Stimulated activated CD4-positive, alpha-beta T cell treated with anti-CD3 and anti-CD28 coated beads, Interleukin-12 subunit alpha, Interleukin-12 subunit beta, amount 100 ng/mL, for 48 hours (primary cell): ENCODE results near the gene COTL1.

Experiments
- DNase-seq, 3 donors: peaks; one replicate each; pipeline ENCODE4 v3.0.0-alpha.2; 2020; ENCODE audit warnings: low read depth in 2 of 3, low spot score in 1 of 3

COTL1 gene, protein sequence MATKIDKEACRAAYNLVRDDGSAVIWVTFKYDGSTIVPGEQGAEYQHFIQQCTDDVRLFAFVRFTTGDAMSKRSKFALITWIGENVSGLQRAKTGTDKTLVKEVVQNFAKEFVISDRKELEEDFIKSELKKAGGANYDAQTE

DNA sequence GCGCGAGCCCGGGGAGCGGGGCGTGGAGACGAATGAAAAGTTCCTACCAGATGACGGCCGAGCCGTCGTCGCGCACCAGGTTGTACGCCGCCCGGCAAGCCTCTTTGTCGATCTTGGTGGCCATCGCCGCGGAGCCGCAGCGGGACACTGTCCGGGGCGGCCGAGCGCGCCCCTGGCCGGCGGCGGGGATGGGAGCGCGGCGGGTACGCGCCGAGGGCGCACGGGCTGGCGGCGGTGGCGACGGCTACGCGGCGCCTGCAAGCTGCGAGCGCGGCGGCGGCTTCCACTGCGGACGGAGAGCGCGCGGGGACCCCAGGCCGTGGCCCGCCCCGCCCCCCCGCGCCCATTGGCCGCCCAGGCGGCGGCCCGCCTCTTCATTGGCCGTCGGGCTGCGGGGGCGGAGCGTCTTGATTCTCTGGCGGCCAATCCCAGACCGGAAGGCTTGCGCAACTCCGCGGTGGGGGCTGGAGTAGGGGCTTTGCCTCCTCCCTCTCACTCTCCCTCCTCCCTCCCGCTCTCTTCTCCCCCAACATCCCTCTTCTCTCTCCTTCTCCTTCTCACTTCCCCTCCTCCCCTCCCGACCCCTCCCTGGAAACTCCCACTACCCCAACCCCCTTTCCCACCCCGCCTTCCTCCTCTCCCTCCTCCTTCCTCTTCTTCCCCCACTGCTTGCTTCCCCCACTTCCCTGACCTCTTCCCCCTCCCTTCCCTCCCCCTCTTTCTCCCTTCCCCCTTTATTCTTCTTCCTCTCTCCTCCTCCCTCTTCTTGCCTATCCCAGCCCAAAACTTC, at the start of gene COTL1:
COTL1 (minus strand) TSS at position 288 of the 790 bp plus-strand sequence; CDS start at position 124, 164 bp downstream.
- peak; percentile 90 to 95 (median 92) for DNase-seq

- no peak for DNase-seq
Observed at GRCh38 chr16:84665843-84666242, 48.0 kb upstream of the COTL1 start.

GRCh38 chr16:84665359-84665758, 47.5 kb upstream of the COTL1 start:
- no peak for DNase-seq

DNA sequence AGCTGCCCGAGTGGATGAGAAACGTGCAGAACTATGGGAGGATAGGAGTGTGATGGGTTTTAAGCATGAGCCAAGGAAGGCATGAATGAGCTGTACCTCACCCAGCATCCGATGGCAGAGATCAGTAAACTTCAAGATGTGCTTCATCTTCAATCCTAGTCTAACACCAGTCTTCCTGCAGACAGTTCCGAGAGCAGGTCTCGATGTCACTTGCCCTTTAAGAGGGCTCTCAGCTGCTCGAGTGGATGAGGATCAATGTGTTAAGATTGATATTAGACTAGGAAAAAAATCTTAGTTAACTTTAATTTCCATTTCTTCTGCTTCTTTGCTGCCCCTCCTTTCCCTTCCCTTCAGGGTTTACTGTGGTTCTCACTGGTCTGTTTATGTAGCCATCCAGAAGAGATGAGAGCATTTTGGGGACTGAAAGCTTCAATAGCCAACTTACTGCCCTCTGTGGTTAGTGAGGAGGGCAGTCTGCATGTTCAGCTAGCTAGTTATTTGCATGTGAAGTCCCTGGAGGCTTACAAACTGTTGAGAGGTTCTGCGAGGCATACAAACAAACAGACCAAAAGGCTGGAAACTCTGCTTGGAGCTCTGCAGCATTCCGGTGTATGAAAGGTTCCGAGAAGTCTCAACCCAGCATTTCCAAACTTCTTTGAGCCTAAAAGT, 45.7 kb upstream of the COTL1 start:
- DNase-seq: no peak

GRCh38 chr16:84662471-84662870, 44.6 kb upstream of the COTL1 start:
- no peak for DNase-seq

DNA sequence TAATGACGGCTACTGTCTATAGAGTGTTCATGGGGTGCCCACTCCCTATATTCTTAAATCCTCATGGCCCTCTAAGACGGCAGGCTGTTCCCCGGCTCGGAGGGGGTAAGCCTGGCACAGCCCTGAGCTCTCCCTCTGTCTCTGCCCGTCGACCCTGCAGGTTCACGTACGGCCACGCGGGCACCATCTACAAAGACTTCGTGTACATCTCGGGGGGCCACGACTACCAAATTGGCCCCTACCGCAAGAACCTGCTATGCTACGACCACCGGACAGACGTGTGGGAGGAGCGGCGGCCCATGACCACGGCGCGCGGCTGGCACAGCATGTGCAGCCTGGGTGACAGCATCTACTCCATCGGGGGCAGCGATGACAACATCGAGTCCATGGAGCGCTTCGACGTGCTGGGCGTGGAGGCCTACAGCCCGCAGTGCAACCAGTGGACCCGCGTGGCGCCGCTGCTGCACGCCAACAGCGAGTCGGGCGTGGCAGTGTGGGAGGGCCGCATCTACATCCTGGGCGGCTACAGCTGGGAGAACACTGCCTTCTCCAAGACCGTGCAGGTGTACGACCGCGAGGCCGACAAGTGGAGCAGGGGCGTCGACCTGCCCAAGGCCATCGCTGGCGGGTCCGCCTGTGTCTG, 43.7 kb upstream of the COTL1 start:
- no peak for DNase-seq

DNA sequence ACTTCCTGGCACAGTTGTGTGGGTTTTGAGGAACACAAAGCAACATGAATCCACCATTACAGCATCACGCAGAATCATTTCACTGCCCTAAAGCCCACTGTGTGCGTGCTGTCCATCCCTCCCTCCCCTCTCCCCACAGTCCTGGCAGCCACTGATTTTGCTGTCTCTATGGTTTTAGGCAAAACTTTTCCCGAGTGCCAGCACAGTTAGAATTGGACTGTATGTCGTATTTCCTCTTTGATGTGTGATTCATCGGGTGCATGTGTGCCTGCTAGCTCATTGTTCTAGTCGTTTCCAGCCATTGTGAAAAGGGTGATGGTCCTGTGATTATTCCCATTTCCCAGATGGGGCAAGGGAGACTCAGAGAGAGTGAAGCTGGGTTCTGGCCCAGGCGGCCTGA, 43.1 kb upstream of the COTL1 start:
- no peak for DNase-seq

DNA sequence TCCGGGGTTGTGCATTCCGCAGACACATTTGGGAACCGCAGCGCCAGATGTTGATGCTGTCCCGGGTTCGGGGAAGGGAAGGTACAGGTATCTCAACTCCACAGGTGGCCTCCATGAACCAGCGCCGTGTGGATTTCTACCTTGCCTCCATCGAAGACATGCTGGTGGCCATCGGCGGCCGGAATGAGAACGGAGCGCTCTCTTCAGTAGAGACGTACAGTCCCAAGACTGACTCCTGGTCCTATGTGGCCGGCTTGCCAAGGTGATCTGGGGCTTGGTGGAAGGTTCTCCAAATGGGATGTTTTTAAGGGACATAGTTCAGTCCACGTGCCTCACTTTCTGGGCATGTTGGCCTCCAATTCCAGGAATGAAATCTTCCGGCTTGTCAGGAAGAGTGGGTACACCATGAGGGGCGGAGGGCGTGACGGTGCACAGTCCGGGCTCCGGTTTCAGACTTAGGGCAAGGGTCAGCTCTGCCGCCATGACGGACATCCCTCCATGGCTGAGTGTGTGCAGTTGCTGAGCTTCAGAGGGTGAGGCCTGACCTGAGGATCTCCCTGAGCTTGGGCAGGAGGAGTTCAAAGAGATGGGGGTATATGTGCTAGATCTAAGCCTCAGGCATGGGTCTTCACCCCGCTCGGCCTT, 41.9 kb upstream of the COTL1 start:
- DNase-seq: no peak

GRCh38 chr16:84658690-84659089, 40.8 kb upstream of the COTL1 start:
- DNase-seq: no peak

DNA sequence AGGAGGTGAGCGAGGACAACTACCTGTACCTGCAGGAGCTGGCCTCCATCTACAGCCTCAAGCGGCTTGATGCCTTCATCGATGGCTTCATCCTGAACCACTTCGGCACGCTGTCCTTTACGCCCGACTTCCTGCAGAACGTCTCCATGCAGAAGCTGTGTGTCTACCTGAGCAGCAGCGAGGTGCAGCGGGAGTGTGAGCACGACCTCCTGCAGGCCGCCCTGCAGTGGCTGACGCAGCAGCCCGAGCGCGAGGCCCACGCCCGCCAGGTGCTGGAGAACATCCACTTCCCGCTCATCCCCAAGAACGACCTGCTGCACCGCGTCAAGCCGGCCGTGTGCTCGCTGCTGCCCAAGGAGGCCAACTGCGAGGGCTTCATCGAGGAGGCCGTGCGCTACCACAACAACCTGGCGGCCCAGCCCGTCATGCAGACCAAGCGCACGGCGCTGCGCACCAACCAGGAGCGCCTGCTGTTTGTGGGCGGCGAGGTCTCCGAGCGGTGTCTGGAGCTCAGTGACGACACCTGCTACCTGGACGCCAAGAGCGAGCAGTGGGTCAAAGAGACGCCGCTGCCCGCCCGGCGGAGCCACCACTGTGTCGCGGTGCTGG, 39.5 kb upstream of the COTL1 start:
- no peak for DNase-seq

DNA sequence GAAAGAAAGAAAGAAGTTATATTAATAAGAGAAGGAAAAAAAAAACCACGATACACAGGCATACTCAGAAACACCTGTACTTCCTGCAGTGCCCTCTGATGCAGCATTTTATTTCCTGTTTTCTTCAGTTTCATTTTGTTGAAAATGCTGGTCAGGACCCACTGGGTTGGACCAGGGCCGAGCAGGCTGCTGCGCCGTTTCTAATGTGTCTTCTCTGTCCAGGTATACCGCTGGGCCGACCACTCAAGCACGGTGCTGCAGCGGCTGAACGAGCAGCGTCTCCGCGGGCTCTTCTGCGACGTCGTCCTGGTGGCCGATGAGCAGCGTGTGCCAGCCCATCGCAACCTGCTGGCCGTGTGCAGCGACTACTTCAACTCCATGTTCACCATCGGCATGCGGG, 38.8 kb upstream of the COTL1 start:
- DNase-seq: no peak

- no peak for DNase-seq
Observed at GRCh38 chr16:84654998-84655397, 37.1 kb upstream of the COTL1 start.

GRCh38 chr16:84654238-84654637, 36.4 kb upstream of the COTL1 start:
- DNase-seq: no peak

DNA sequence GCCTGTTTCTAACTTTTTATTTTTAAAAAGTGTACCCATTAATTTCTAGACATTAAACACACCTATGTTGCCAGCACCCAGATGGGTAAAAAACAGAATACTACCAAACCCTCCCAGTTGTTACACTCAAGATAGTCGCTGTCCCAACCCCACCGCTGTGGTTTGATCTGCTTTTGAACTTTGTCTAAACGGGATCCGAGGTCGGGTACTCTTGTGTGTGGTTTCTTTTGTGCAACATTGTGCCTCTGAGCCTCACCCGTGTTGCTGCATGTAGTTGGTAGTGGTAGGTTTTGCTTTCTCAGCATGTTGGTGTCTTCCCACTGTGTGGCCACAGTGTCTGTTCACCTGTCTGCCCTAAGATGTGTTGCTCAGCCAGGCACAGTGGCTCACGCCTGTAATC, 34.7 kb upstream of the COTL1 start:
- no peak for DNase-seq

GRCh38 chr16:84650062-84650991, 32.4 kb upstream of the COTL1 start:
- DNase-seq: no peak

GRCh38 chr16:84649511-84649861, 31.6 kb upstream of the COTL1 start:
- no peak for DNase-seq

DNA sequence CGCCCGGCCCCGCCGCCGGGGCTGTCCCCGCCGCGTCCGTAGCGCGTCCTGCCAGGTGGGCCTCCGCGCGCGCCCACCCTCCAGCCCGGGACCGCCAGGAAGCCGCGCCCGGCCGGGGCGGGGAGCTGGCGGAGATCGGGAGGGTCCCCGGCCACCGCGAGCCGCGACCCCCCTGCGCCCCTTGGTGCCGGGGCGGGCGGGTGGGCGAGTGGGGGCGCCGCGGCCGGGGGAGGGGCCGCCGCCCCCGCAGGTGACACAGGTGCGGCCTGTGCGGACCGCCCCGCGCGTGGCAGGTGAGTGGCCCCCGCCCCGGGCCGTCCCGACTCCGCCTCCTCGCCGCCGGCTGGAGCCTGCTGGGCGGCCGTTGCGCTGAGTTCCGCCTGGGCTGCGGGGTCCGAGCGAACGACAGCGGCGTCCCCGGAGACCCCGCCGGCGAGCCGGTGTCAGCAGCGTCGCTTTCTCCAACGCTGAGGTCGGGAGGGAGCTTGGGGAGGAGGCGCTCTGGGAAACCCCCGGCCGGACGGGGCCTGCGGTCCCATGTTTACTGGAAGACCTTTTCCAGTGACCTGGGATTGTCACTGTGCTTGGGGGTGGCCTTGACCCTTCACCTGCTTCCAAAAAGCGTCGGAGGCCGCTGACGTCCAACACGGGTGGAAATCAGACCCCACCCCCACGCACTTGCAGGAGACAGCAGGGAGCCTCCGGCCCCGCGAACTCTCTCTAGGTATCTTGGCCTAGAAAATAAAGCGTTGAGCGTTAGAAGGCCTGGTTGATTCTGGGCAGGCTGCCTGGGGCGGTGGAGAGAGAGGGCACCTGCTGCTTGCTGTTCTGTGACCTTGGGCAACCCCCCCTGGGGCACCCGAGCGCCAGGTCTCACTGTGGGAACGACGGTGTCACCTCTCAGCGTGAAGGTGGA, 31.0 kb upstream of the COTL1 start:
- peak in 1 of 3 donors; percentile 31 for DNase-seq

DNA sequence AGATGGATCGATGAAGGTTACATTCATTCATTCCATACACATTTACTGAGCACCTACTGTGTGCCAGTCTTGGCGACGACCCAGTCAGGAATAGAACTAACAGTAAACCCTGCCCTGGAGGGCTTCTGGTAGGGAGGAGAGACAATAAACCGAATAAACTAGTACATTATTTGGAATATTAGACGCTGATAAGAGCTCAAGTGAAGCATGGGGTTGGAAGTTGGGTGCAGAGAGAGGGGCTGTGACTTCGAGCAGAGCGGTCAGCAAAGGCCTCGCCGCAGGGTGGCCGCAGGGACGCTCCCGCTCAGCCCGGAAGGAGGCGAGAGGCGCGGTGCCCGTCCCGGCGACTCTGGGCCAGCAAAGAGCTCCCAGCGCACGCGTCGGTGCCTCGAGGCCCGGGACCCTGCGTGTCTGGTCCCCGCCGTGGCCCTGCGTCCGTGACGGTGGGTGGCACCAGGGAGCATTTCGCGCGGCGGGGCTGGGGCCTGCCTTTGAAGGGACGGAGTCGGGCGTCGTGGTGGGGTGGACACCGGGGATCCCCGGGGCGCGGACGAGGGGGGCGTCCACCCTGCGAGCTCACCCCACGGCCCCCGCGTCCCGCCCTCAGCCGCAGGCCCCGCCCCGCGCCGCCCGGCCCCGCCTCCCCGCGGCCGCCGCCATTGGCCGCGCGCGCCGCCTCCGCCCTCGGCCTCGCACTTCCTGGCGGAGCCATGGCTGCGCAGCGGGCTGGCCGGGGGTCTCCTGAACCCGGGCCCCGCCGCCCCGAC, 30.1 kb upstream of the COTL1 start, which contains the start of gene KLHL36:
KLHL36 (plus strand) TSS at position 684 of the 767 bp plus-strand sequence. CDS start 2,357 bp downstream, outside the sequence.
- peak in 2 of 3 donors; percentile 59 to 61 for DNase-seq
